H1 (cell line): ENCODE results near the gene FLT3. TPM values are rescaled to one million over a fixed set of nuclear protein-coding genes. Genes with fewer than 3 reads are reported as not detected.

Source experiments
- CTCF ChIA-PET: fragments of 300-600 bp; sonication (Branson Sonifier 250); formaldehyde crosslinking; loops from one replicate; lab custom pipeline; 2021; ENCODE audit not compliant: partially characterized antibody; lab: Charles Lee
- POLR2A ChIA-PET: fragments of 300-600 bp; sonication (Branson Sonifier 250); formaldehyde crosslinking; loops from one replicate; lab custom pipeline; 2021; ENCODE audit warnings: inconsistent platforms; ENCODE audit not compliant: partially characterized antibody; lab: Charles Lee
- DNase-seq, 2 experiments: peaks; one replicate each; pipeline versions ENCODE4 v3.0.0 to v3.0.0-alpha.2; 2010 to 2022; ENCODE audit warnings: low spot score in 2 of 2, low read depth in 1 of 2, mixed read lengths in 1 of 2
- FAIRE-seq: peaks from 2 replicates; lab custom pipeline; 2011; peaks lifted over from hg19 to GRCh38; lab: Jason Lieb, UNC
- H2AFZ ChIP-seq: 2 replicates; pipeline ENCODE4 v1.8.1; 2012; ENCODE audit warnings: low read length, inconsistent platforms
- H2AK5ac ChIP-seq: 2 replicates; pipeline ENCODE4 v1.6.1; 2013; ENCODE audit warnings: low read depth, low read length
- H2BK120ac ChIP-seq: replicated peaks from 2 replicates; pipeline ENCODE3; 2013; ENCODE audit warnings: low read depth, low read length, inconsistent platforms
- H2BK12ac ChIP-seq: 2 replicates; pipeline ENCODE4 v1.6.1; 2013; ENCODE audit warnings: low read depth, low read length
- H2BK15ac ChIP-seq: 2 replicates; pipeline ENCODE4 v1.6.1; 2013; ENCODE audit warnings: low read length
- H2BK20ac ChIP-seq: 2 replicates; pipeline ENCODE4 v1.6.1; 2013; ENCODE audit warnings: low read length
- H2BK5ac ChIP-seq: 2 replicates; pipeline ENCODE4 v1.6.1; 2013; ENCODE audit warnings: low read depth, low read length
- H3K14ac ChIP-seq: 2 replicates; pipeline ENCODE4 v1.6.1; 2013; ENCODE audit warnings: inconsistent platforms; ENCODE audit not compliant: insufficient read length
- H3K18ac ChIP-seq: 2 replicates; pipeline ENCODE4 v1.6.1; 2013; ENCODE audit warnings: low read length; ENCODE audit errors: extremely low read depth
- H3K23ac ChIP-seq: 2 replicates; pipeline ENCODE4 v1.6.1; 2013; ENCODE audit warnings: inconsistent platforms; ENCODE audit not compliant: insufficient read length
- H3K23me2 ChIP-seq: 2 replicates; pipeline ENCODE4 v1.6.1; 2013; ENCODE audit warnings: low read depth, low read length
- H3K27ac ChIP-seq: 2 replicates; pipeline ENCODE4 v1.6.1; 2011; ENCODE audit warnings: low read depth, low read length, inconsistent platforms
- H3K27me3 ChIP-seq, 4 experiments: replicated peaks in 1 of 4; 1 replicate in 1 of 4; 2 replicates in 3 of 4; pipeline versions ENCODE4 v1.6.1 to v1.8.1; 2011 to 2013; ENCODE audit warnings: low read length in 3 of 4, mild to moderate bottlenecking in 3 of 4, inconsistent platforms in 2 of 4, mixed read lengths in 2 of 4, moderate library complexity in 1 of 4; ENCODE audit not compliant: control insufficient read depth in 3 of 4, insufficient read depth in 3 of 4; ENCODE audit errors: extremely low read depth in 1 of 4
- H3K36me3 ChIP-seq, 4 experiments: 2 replicates each; pipeline versions ENCODE4 v1.6.1 to v1.8.1; 2011 to 2013; ENCODE audit warnings: mild to moderate bottlenecking in 4 of 4, low read length in 3 of 4, moderate library complexity in 2 of 4, control low read depth in 1 of 4, inconsistent platforms in 1 of 4; ENCODE audit not compliant: insufficient read depth in 4 of 4, control insufficient read depth in 2 of 4
- H3K4ac ChIP-seq: replicated peaks from 2 replicates; pipeline ENCODE3; 2013; ENCODE audit warnings: low read length, low read depth, mixed read lengths, inconsistent platforms; ENCODE audit not compliant: insufficient read length
- H3K4me1 ChIP-seq, 4 experiments: replicated peaks in 1 of 4; 1 replicate in 1 of 4; 2 replicates in 3 of 4; pipeline versions ENCODE4 v1.6.1 to v1.8.1; 2011 to 2013; ENCODE audit warnings: low read length in 3 of 4, inconsistent platforms in 2 of 4, mixed read lengths in 1 of 4; ENCODE audit not compliant: insufficient read depth in 4 of 4, control insufficient read depth in 3 of 4
- H3K4me2 ChIP-seq, 2 experiments: 2 replicates each; pipeline versions ENCODE4 v1.6.1 to v1.8.1; 2011 to 2013; ENCODE audit warnings: low read depth in 2 of 2, low read length in 2 of 2, control low read depth in 1 of 2, inconsistent platforms in 1 of 2, mild to moderate bottlenecking in 1 of 2; ENCODE audit not compliant: insufficient read depth in 1 of 2
- H3K4me3 ChIP-seq, 4 experiments: fragments of 200-600, 300-600 bp in 1 of 4; sonication (generic), shearing (Covaris generic), sonication (Bioruptor Twin) in 1 of 4; 2 replicates each; pipeline versions ENCODE4 v1.5.1 to v1.8.1; 2011 to 2016; ENCODE audit warnings: low read length in 4 of 4, low read depth in 3 of 4, control low read depth in 2 of 4, inconsistent platforms in 2 of 4, mild to moderate bottlenecking in 2 of 4, mixed read lengths in 1 of 4, moderate library complexity in 1 of 4; ENCODE audit not compliant: insufficient read depth in 2 of 4; ENCODE audit errors: extremely low read depth in 1 of 4
- H3K56ac ChIP-seq: replicated peaks from 2 replicates; pipeline ENCODE3; 2013; ENCODE audit warnings: low read depth, mild to moderate bottlenecking, mixed read lengths, low read length, inconsistent platforms; ENCODE audit not compliant: insufficient read length
- H3K79me1 ChIP-seq: 2 replicates; pipeline ENCODE4 v1.6.1; 2013; ENCODE audit warnings: low read depth, low read length, control low read depth
- H3K79me2 ChIP-seq, 2 experiments: 2 replicates each; pipeline versions ENCODE4 v1.6.1 to v1.8.1; 2012 to 2013; ENCODE audit warnings: low read length in 2 of 2, mild to moderate bottlenecking in 2 of 2, inconsistent platforms in 1 of 2; ENCODE audit not compliant: insufficient read depth in 2 of 2, control insufficient read depth in 1 of 2
- H3K9ac ChIP-seq, 4 experiments: replicated peaks in 1 of 4; 1 replicate in 1 of 4; 2 replicates in 3 of 4; pipeline versions ENCODE4 v1.6.1 to v1.8.1; 2011 to 2013; ENCODE audit warnings: low read depth in 3 of 4, low read length in 3 of 4, control low read depth in 2 of 4, mild to moderate bottlenecking in 2 of 4, moderate library complexity in 2 of 4, inconsistent platforms in 1 of 4; ENCODE audit errors: extremely low read depth in 1 of 4
- H3K9me3 ChIP-seq, 2 experiments: 2 replicates each; pipeline versions ENCODE4 v1.6.1 to v1.8.1; 2012 to 2013; ENCODE audit warnings: mild to moderate bottlenecking in 2 of 2, moderate library complexity in 2 of 2, control low read depth in 1 of 2, inconsistent platforms in 1 of 2, low read depth in 1 of 2, low read length in 1 of 2, mixed read lengths in 1 of 2; ENCODE audit not compliant: insufficient read depth in 2 of 2
- H4K20me1 ChIP-seq, 2 experiments: replicated peaks in 1 of 2; 2 replicates each; pipeline versions ENCODE3 to v1.8.1; 2011 to 2013; ENCODE audit warnings: inconsistent platforms in 2 of 2, low read length in 2 of 2, mild to moderate bottlenecking in 1 of 2; ENCODE audit not compliant: insufficient read depth in 2 of 2, control insufficient read depth in 1 of 2
- H4K5ac ChIP-seq: 2 replicates; pipeline ENCODE4 v1.6.1; 2013; ENCODE audit warnings: low read length, low read depth, mixed read lengths, inconsistent platforms; ENCODE audit not compliant: insufficient read length
- H4K8ac ChIP-seq: 2 replicates; pipeline ENCODE4 v1.8.0; 2013; ENCODE audit warnings: mild to moderate bottlenecking, moderate library complexity, low read length, inconsistent platforms; ENCODE audit not compliant: insufficient read depth; ENCODE audit errors: extremely low read depth
- H4K91ac ChIP-seq: replicated peaks from 2 replicates; pipeline ENCODE3; 2013; ENCODE audit warnings: low read length, mixed read lengths, inconsistent platforms; ENCODE audit not compliant: insufficient read length
- CBX8 ChIP-seq: fragments of 300-800, 300-1000 bp; sonication (generic); IDR thresholded peaks from 2 replicates; pipeline ENCODE4 v1.7.1; 2016; ENCODE audit warnings: low read depth, low read length, borderline replicate concordance
- GABPA ChIP-seq: IDR thresholded peaks from 2 replicates; pipeline ENCODE4 v1.6.1; 2011; ENCODE audit warnings: mild to moderate bottlenecking, low read length, moderate library complexity, borderline replicate concordance; ENCODE audit not compliant: insufficient read depth
- GTF2F1 ChIP-seq: IDR thresholded peaks from 2 replicates; pipeline ENCODE4 v1.6.1; 2012; ENCODE audit warnings: low read depth, low read length, improper control_type of control experiment, borderline replicate concordance
- HDAC2 ChIP-seq, 2 experiments: fragments of 300-600 bp in 1 of 2; sonication (generic) in 1 of 2; IDR thresholded peaks; 2 replicates each; pipeline ENCODE4 v1.6.1; 2011 to 2012; ENCODE audit warnings: low read depth in 2 of 2, low read length in 2 of 2, mild to moderate bottlenecking in 2 of 2, moderate library complexity in 2 of 2, borderline replicate concordance in 1 of 2, inconsistent platforms in 1 of 2
- HDAC6 ChIP-seq: IDR thresholded peaks from one replicate; pipeline ENCODE4 v1.7.1; 2012; ENCODE audit warnings: low read depth, mild to moderate bottlenecking, inconsistent platforms, low read length, moderate library complexity
- JUND ChIP-seq: IDR thresholded peaks from 2 replicates; pipeline ENCODE4 v1.6.1; 2011; ENCODE audit warnings: mild to moderate bottlenecking, improper control_type of control experiment, low read length
- KDM5A ChIP-seq: fragments of 200-600 bp; IDR thresholded peaks from 2 replicates; pipeline ENCODE4 v1.7.1; 2012; ENCODE audit warnings: mild to moderate bottlenecking, low read length, inconsistent platforms, mixed read lengths
- POU5F1 ChIP-seq: IDR thresholded peaks from 2 replicates; pipeline ENCODE4 v1.6.1; 2011; ENCODE audit warnings: low read depth, mild to moderate bottlenecking, low read length, moderate library complexity
- RFX5 ChIP-seq: IDR thresholded peaks from 2 replicates; pipeline ENCODE4 v1.6.1; 2011; ENCODE audit warnings: low read depth, low read length, improper control_type of control experiment, borderline replicate concordance
- RNF2 ChIP-seq: fragments of 200-900, 300-1000 bp; sonication (generic); IDR thresholded peaks from 2 replicates; pipeline ENCODE4 v1.7.1; 2016; ENCODE audit warnings: borderline replicate concordance, low read depth, mild to moderate bottlenecking, antibody characterized with exemption, low read length; ENCODE audit not compliant: poor library complexity, severe bottlenecking; ENCODE audit errors: missing control alignments
- RXRA ChIP-seq: IDR thresholded peaks from 2 replicates; pipeline ENCODE4 v1.6.1; 2011; ENCODE audit warnings: low read depth, mild to moderate bottlenecking, low read length, moderate library complexity; ENCODE audit not compliant: insufficient read depth
- SP4 ChIP-seq: IDR thresholded peaks from 2 replicates; pipeline ENCODE4 v1.6.1; 2012; ENCODE audit warnings: low read length, inconsistent platforms
- TAF7 ChIP-seq: optimal IDR thresholded peaks from 2 replicates; pipeline ENCODE3; 2011; ENCODE audit warnings: low read depth, mild to moderate bottlenecking, inconsistent platforms, low read length, moderate library complexity, borderline replicate concordance
- WGBS, 2 experiments: shearing (Covaris generic) in 1 of 2; methylation state at CpG; one replicate each; pipeline versions ENCODE4 v1.1.6 to v1.1.7; 2013 to 2015; ENCODE audit warnings: low lambda C conversion rate in 2 of 2, mixed read lengths in 2 of 2, inconsistent platforms in 1 of 2, low coverage in 1 of 2, missing lambda C conversion rate in 1 of 2; ENCODE audit not compliant: insufficient replicate concordance in 2 of 2, insufficient coverage in 1 of 2, insufficient read length in 1 of 2; ENCODE audit errors: extremely low coverage in 1 of 2, missing lambda C conversion rate in 1 of 2; 5-methylcytosine and 5-hydroxymethylcytosine counted together
- polyA plus RNA-seq, 7 experiments: library from polyadenylated mRNA; depleted of rRNA in 3 of 7; stranded (reverse) in 5 of 7; unstranded in 2 of 7; fragments of >200 nt in 5 of 7; fragments of 200-250 nt in 2 of 7; gene quantifications; 1 replicate in 5 of 7; 2 replicates in 1 of 7; 4 replicates in 1 of 7; pipeline versions ENCODE4 v1.2.1 to v1.2.3, GENCODE V29; 2011 to 2013; ENCODE audit warnings: missing spikeins in 2 of 7, mixed read lengths in 2 of 7
- total RNA-seq: library from RNA; stranded (reverse); fragmentation: NEBNext Ultra II Directional; extraction: Animal tissue kit (Norgen Biotek cat#: 25700); gene quantifications from 2 replicates; pipeline ENCODE4 v1.2.1, GENCODE V29; 2021

The FLT3 gene
- total and polyA plus RNA-seq, 2 of the 8 experiments (the other 6 are each of a cell fraction or from before 2014, with no cell fraction given) = 0.44 to 0.71 TPM

DNA sequence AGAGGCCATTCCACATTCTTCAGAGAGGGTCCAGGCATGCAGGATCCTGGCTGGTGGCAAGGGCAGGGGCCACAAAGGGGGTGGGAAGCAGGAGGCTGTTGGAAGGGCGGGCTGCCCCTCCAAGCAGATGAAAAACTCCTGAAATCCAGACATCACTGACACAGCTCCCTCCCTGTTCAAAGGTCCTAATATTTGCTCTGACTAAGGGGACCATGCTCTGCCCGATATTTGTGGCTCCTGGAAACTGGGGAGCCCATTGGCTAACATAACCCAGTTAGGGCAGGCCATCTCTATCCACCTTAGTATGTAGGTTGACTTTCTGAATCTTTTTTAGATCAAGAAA lies 127.9 kb downstream of the FLT3 start:
- H3K4me1 ChIP-seq = peaks cover 5 to 43% (median 29%) of the 10 kb centered on the region in 4 experiments
- no peak overlapping the region for H3K4me3 ChIP-seq
- H3K14ac ChIP-seq = no peak overlapping the region
- FAIRE-seq (no peak), DNase-seq (no peak)
- H2BK20ac ChIP-seq = peak overlapping the region; percentile 57; the same call in 1 of the 2 replicates
- H4K5ac ChIP-seq = no peak overlapping the region
- no peak overlapping the region for H4K8ac ChIP-seq
- peak overlapping the region; percentile 62; the same call in 1 of the 2 replicates for H3K18ac ChIP-seq
- 0 out of 2 replicates have a peak overlapping the region, but pooled peaks have one; percentile 4 for H2BK5ac ChIP-seq
- no peaks in the 10 kb centered on the region for H3K79me2 ChIP-seq
- no peak overlapping the region for H3K4ac ChIP-seq
- WGBS, 2 experiments = 58% methylated on average over 2 of the region's 2 CpGs; no CpG with 5 or more reads in 1 of the 2 experiments
- no peaks in the 10 kb centered on the region for H3K9me3 ChIP-seq
- no peak overlapping the region for H3K56ac ChIP-seq
- H3K4me2 ChIP-seq = no peak overlapping the region; a peak in 1 of 4 replicates
- no peak overlapping the region for H3K23ac ChIP-seq
- no peak overlapping the region for H2AK5ac ChIP-seq
- H3K79me1 ChIP-seq = no peaks in the 10 kb centered on the region
- H2AFZ ChIP-seq = no peak overlapping the region
- no peak overlapping the region for H4K91ac ChIP-seq
- H3K27me3 ChIP-seq = peaks cover 94 to 100% (median 99%) of the 10 kb centered on the region in 4 experiments
- peaks cover 0 to 12% (median 0%) of the 10 kb centered on the region in 4 experiments; a peak in 1 of 8 replicates for H3K36me3 ChIP-seq
- peak overlapping the region; percentile 98; the same call in 1 of the 2 replicates for H2BK12ac ChIP-seq
- H3K27ac ChIP-seq = no peak overlapping the region
- H3K9ac ChIP-seq = no peak overlapping the region
- POLR2A ChIA-PET = interaction anchor here (0.7 to 1.6 kb wide), 3 partner anchors 9 to 547 kb away, joined by 3 read pairs; no protein-coding TSS in a partner anchor
- CTCF ChIA-PET = interaction anchor here (0.7 to 20.5 kb wide), 12 partner anchors 5 to 611 kb away, joined by 3 to 283 read pairs (median 5); partner anchors contain the start of genes CDX2, GSX1 and URAD
- peaks cover 5% of the 10 kb centered on the region; the same call in 1 of the 2 replicates for H3K23me2 ChIP-seq
- H2BK120ac ChIP-seq = no peak overlapping the region
- peaks cover 16 to 39% of the 10 kb centered on the region in 2 experiments for H4K20me1 ChIP-seq
- peak overlapping the region; percentile 1; the same call in 1 of the 2 replicates for H2BK15ac ChIP-seq
- TF ChIP-seq RNF2 (no peak), TAF7 (no peak), POU5F1 (no peak), HDAC2 (IDR thresholded peaks at IDR 0.05; ENCODE audit: borderline replicate concordance in 1 of 2, low read depth in 2 of 2, low read length in 2 of 2) (no peak), CBX8 (no peak), HDAC6 (no peak), GABPA (no peak), JUND (no peak), RFX5 (no peak), RXRA (no peak), GTF2F1 (no peak), SP4 (no peak), KDM5A (no peak)
